ENCODE measurements around the gene SPSB2.

- TF ChIP-seq SIN3A (IDR thresholded peaks at IDR 0.05; ENCODE audit: borderline replicate concordance, insufficient read depth, low read length), result no peak
- TF ChIP-seq POLR2AphosphoS5 (IDR thresholded peaks at IDR 0.05; ENCODE audit: low read depth, low read length), result no peak
- TF ChIP-seq REST (IDR thresholded peaks at IDR 0.05; ENCODE audit: insufficient read depth in 1 of 2, low read depth in 2 of 2, low read length in 2 of 2), result no peak
Observed at GRCh38 chr12:6915789-6916285, 42.7 kb upstream of the SPSB2 start.
